BLaER1 (cell line): ENCODE results near the gene HNRNPL.
"Not testable (repeated sequence)": the region's sequence is repeated elsewhere in the genome, so short reads cannot be mapped to it uniquely, and the experiment has no call there.

Source experiments
- H3K27ac ChIP-seq: shearing (Covaris generic); formaldehyde crosslinking; 2 replicates; pipeline ENCODE4 v1.8.1; 2022
- H3K27me3 ChIP-seq: shearing (Covaris generic); formaldehyde crosslinking; 2 replicates; pipeline ENCODE4 v1.8.1; 2022
- H3K36me3 ChIP-seq: shearing (Covaris generic); formaldehyde crosslinking; 2 replicates; pipeline ENCODE4 v1.8.1; 2022
- H3K4me1 ChIP-seq: shearing (Covaris generic); formaldehyde crosslinking; 2 replicates; pipeline ENCODE4 v1.8.1; 2022
- H3K4me2 ChIP-seq: shearing (Covaris generic); formaldehyde crosslinking; 2 replicates; pipeline ENCODE4 v1.8.1; 2022
- H3K4me3 ChIP-seq: shearing (Covaris generic); formaldehyde crosslinking; 2 replicates; pipeline ENCODE4 v1.8.1; 2022
- H3K9ac ChIP-seq: shearing (Covaris generic); formaldehyde crosslinking; 2 replicates; pipeline ENCODE4 v1.8.1; 2022
- H3K9me3 ChIP-seq: shearing (Covaris generic); formaldehyde crosslinking; 2 replicates; pipeline ENCODE4 v1.8.1; 2022
- H4K20me1 ChIP-seq: shearing (Covaris generic); formaldehyde crosslinking; 2 replicates; pipeline ENCODE4 v1.8.1; 2022
- Cebpa-rat ChIP-seq: shearing (Covaris generic); IDR thresholded peaks from 2 replicates; pipeline ENCODE4 v1.8.1; 2022

HNRNPL gene

DNA sequence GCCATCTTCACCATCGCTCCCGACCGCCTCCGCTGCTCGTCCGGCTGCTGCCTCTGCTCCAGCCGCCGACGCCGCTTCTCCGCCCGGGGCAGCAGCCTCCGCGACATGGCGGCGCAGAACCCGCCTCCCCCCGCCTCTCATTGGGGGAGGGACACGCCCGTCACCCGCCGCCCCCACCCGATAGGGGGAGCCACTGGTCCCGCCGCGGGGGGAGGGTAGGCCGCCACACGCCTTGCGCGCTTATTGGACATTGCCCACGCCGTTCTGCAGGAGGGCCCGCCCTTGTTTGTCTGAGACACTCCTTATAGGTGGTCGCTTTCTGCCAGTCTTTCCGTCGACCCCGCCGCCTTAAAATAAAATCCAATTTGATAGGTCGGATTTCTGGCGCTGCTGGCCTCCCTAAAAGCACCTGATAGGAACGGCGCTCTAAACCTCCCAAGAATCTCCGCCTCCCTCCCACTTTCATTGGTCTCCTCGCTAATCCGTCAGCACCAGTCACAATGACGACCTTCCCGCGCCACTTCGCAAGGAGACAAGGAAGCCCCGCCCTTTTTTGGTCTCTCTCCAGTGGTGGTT, at the start of gene HNRNPL:
HNRNPL (minus strand) TSS at position 127 of the 576 bp plus-strand sequence; CDS start at position 107, 20 bp downstream.
- H3K4me2 ChIP-seq, result peak within 1 kb of the TSS; percentile 99

DNA sequence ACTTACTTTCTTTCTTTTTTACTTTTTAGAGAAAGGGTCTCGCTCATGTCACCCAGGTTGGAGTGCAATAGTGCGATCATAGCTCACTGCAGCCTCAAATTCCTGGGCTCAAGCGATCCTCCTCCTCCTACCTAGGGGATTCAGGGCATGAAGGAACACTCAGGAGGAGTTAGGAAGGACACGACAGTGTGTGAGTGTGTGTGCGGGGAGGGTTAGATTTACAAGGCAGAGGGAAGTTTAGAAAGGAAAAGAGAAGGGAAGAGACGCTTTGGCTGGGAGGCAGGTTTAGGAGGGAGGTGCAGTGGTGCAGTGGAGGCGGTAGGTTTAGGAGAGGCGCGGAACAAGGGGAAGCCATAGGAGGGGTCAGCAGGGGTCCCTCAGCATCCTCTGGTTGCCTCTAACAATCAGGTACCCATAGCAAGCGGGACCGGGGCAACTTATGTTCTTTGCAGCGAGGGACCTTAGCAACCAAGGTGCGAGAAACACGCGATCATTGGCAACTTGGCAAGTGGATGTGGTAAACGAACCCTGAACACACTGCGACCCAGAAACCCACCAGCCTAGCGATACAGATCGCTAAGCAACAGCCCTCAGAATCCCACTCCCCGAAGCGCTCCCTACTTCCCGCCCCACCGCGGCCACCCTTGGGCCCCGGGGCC, 49.1 kb upstream of the HNRNPL start:
- Histone ChIP-seq H4K20me1 (no peaks in the 10 kb centered on the region), H3K27ac (peak overlapping the region; percentile 78), H3K27me3 (no peaks in the 10 kb centered on the region), H3K9ac (peak overlapping the region; percentile 86), H3K36me3 (peaks cover 4% of the 10 kb centered on the region; the same call in 1 of the 2 replicates), H3K4me2 (peak overlapping the region; percentile 97), H3K4me1 (peaks cover 66% of the 10 kb centered on the region), H3K9me3 (peaks cover 3% of the 10 kb centered on the region; the same call in 1 of the 2 replicates), H3K4me3 (peak overlapping the region; percentile 87)
- no peak for TF ChIP-seq Cebpa-rat

More for the DNA sequence above, at the start of gene HNRNPL:
- TF ChIP-seq Cebpa-rat, result no peak
- peaks cover 39% of the 10 kb centered on the region for H3K36me3 ChIP-seq
- peak within 1 kb of the TSS; percentile 95 for H3K4me3 ChIP-seq
- peaks cover 43% of the 10 kb centered on the region for H4K20me1 ChIP-seq
- no peaks in the 10 kb centered on the region for H3K9me3 ChIP-seq
- peak within 1 kb of the TSS; percentile 100 for H3K27ac ChIP-seq
- peak within 1 kb of the TSS; percentile 100 for H3K9ac ChIP-seq
- no peaks in the 10 kb centered on the region for H3K27me3 ChIP-seq
- H3K4me1 ChIP-seq, result peaks cover 66% of the 10 kb centered on the region

DNA sequence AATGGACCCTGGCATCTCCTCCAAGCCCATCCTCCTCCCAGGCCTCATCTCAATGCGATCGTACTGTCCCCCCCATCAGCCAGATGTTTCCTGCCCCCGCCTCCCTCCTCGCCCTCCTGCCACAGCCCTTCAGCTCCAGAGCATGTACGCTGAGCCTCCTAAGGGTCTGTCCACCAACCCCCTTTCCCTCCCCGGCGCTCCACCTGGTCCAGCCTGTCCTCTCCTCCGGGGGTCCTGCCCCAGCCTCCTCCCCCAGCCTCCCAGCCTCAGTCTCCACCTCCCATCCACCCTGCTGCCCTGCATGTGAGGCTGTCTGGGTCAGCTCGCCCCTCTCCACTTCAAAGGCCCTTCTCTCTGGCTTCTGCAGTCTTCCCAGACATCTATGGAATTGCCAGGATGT, 45.2 kb upstream of the HNRNPL start:
- H3K9me3 ChIP-seq, result no peaks in the 10 kb centered on the region
- peak overlapping the region; percentile 97 for H3K4me2 ChIP-seq
- peak overlapping the region; percentile 50; the same call in 1 of the 2 replicates for H3K4me3 ChIP-seq
- H3K36me3 ChIP-seq, result peaks cover 34% of the 10 kb centered on the region
- peak overlapping the region; percentile 69 for H3K9ac ChIP-seq
- no peak for TF ChIP-seq Cebpa-rat
- H3K4me1 ChIP-seq, result peaks cover 66% of the 10 kb centered on the region
- H3K27me3 ChIP-seq, result no peaks in the 10 kb centered on the region
- no peaks in the 10 kb centered on the region for H4K20me1 ChIP-seq
- peak overlapping the region; percentile 84 for H3K27ac ChIP-seq

DNA sequence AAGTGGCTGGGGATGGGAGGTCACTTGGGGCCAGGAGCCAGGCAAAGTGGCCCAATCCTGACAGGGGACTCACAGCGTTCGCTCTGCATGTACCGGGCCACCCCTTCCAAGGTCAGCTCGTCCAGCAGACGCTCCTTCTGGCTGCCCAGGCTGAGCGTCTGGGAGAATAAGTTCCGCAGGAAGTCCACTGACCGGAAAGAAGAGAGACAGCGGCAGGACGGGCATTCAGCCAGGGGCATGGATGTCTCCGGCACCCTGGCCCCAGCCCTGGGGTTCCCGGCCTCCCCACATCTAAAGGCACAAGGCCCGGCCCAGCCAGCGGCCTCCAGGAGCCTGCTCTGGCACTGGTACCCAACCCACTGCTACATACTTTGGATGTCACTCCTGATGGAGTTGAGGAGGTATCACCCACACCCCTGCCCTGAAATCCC, 43.6 kb upstream of the HNRNPL start:
- no peaks in the 10 kb centered on the region for H3K9me3 ChIP-seq
- H3K4me3 ChIP-seq, result no peak overlapping the region
- peak overlapping the region; percentile 84 for H3K27ac ChIP-seq
- H4K20me1 ChIP-seq, result no peaks in the 10 kb centered on the region
- peak overlapping the region; percentile 97 for H3K4me2 ChIP-seq
- peaks cover 69% of the 10 kb centered on the region for H3K4me1 ChIP-seq
- no peaks in the 10 kb centered on the region for H3K27me3 ChIP-seq
- no peak for TF ChIP-seq Cebpa-rat
- H3K9ac ChIP-seq, result peak overlapping the region; percentile 69; the same call in 1 of the 2 replicates
- peaks cover 50% of the 10 kb centered on the region for H3K36me3 ChIP-seq

DNA sequence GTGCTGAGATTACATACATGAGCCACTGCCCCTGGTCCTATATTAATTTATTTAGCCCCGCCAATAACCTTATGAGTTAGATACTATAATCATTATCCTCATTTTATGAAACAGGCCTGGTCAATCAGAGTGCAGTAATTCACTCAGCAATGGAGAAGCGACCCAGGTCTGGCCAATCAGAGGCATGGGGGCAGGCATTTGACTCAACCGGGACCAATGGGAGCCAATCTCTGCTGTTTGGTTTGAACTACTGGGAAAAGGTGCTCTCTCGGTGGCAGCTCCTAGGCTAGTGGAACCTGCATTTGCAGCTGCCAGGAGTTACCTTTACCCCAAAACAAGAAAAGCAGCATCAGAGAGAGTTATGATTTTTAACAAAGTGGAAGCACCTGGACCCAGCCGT, 43.1 kb upstream of the HNRNPL start:
- no peak overlapping the region for H3K4me3 ChIP-seq

DNA sequence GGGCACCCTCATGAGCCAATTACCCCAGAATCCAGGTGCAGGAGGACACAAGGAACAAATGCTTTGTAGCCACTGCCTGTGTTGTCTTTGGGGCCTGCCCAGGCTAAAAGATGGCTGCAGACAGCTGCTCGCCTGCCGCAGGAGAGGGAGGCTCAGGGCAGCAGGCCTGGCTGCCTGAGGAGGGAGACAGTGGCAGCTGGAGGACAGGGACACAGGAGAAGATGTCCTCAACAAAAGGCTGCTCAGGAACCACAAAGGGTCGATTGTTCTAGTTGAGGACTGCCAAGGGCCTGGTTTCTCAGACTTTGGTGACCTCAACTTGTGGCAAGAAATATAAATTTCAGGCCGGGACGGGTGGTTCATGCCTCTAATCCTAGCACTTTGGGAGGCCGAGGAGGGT, 42.0 kb upstream of the HNRNPL start:
- Histone ChIP-seq H3K9ac (no peak overlapping the region), H3K4me1 (peaks cover 59% of the 10 kb centered on the region), H4K20me1 (no peaks in the 10 kb centered on the region), H3K36me3 (peaks cover 63% of the 10 kb centered on the region), H3K4me2 (no peak overlapping the region), H3K4me3 (no peak overlapping the region), H3K9me3 (no peaks in the 10 kb centered on the region), H3K27ac (no peak overlapping the region), H3K27me3 (no peaks in the 10 kb centered on the region)
- no peak for TF ChIP-seq Cebpa-rat

More for the DNA sequence above, 43.1 kb upstream of the HNRNPL start:
- Histone ChIP-seq H3K9ac (peak overlapping the region; percentile 69; the same call in 1 of the 2 replicates), H3K36me3 (peaks cover 54% of the 10 kb centered on the region), H3K9me3 (no peaks in the 10 kb centered on the region), H3K27me3 (no peaks in the 10 kb centered on the region), H4K20me1 (no peaks in the 10 kb centered on the region), H3K27ac (peak overlapping the region; percentile 84), H3K4me1 (peaks cover 69% of the 10 kb centered on the region), H3K4me2 (peak overlapping the region; percentile 97)
- no peak for TF ChIP-seq Cebpa-rat

DNA sequence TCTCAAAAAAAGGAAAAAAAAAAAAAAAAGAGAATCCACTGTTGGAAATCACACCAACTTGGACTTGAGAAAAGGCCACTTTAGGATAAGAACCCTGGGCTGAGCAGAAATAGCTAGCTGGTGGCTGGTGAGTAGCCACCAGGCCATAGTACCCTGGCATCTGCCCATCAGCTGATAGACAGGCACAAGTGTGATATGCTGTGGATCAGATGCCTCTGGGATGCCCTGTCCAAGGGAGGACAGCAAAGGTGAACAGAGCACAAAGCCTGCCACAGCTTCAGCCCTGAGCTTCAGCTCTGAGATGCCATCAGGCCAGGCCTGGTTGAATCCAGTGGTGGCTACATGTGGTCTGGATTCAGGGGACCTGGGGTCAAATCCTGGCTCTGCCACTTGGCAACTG, 40.9 kb upstream of the HNRNPL start:
- H3K4me2 ChIP-seq, result no peak overlapping the region
- H4K20me1 ChIP-seq, result no peaks in the 10 kb centered on the region
- peaks cover 49% of the 10 kb centered on the region for H3K4me1 ChIP-seq
- H3K27ac ChIP-seq, result no peak overlapping the region
- H3K9ac ChIP-seq, result no peak overlapping the region
- no peak overlapping the region for H3K4me3 ChIP-seq
- H3K27me3 ChIP-seq, result no peaks in the 10 kb centered on the region
- no peak for TF ChIP-seq Cebpa-rat
- H3K36me3 ChIP-seq, result peaks cover 64% of the 10 kb centered on the region
- H3K9me3 ChIP-seq, result no peaks in the 10 kb centered on the region

DNA sequence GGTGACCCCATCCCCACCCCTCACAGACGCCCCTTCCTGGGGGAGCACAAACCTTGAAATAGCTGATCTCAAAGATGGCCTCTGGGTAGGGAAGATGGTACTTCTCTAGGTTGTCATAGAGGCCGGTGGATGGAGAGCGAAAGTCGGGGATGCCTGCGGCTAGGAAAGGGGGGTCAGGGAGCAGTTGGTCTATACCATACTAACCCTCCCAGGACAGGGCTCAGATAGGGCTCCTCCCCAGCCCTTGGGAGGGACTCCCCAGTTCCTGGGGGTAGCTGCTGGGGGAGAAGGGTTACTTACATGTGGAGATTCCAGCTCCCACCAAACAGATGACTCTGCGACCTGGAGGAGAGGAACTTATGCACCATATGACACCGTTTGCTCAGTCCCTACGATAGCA, 40.0 kb upstream of the HNRNPL start:
- Histone ChIP-seq H3K4me3 (no peak overlapping the region), H3K9ac (no peak overlapping the region; the same call in 1 of the 2 replicates), H3K4me1 (peaks cover 40% of the 10 kb centered on the region), H3K9me3 (no peaks in the 10 kb centered on the region), H4K20me1 (no peaks in the 10 kb centered on the region), H3K4me2 (no peak overlapping the region), H3K36me3 (peaks cover 64% of the 10 kb centered on the region), H3K27ac (no peak overlapping the region), H3K27me3 (no peaks in the 10 kb centered on the region)
- TF ChIP-seq Cebpa-rat, result no peak

DNA sequence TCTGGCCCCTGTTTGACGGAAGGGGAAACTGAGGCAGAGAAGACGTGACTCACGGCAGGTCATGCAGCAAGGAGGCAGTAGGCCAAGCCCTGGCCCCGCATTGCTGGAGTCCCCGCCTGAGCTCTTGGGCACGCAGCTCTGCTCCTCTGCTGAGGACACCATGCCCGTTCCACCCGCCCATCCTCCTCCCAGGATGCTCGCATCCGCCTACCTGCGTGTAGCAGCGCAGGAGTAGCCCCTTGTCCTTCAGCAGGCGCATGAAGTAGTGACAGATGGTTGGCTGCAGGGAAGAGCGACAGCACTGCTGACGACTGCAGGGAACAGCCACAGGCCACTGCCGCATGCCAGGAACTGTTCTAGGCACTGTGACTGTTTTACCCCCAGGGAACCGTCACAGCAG, 39.1 kb upstream of the HNRNPL start:
- peaks cover 34% of the 10 kb centered on the region for H3K4me1 ChIP-seq
- H3K27ac ChIP-seq, result 0 out of 2 replicates have a peak overlapping the region, but pooled peaks have one; percentile 32
- no peak overlapping the region for H3K9ac ChIP-seq
- peak overlapping the region; percentile 35; the same call in 1 of the 2 replicates for H3K4me2 ChIP-seq
- no peaks in the 10 kb centered on the region for H3K27me3 ChIP-seq
- peaks cover 64% of the 10 kb centered on the region for H3K36me3 ChIP-seq
- H4K20me1 ChIP-seq, result no peaks in the 10 kb centered on the region
- H3K9me3 ChIP-seq, result no peaks in the 10 kb centered on the region
- H3K4me3 ChIP-seq, result no peak overlapping the region
- TF ChIP-seq Cebpa-rat, result no peak

DNA sequence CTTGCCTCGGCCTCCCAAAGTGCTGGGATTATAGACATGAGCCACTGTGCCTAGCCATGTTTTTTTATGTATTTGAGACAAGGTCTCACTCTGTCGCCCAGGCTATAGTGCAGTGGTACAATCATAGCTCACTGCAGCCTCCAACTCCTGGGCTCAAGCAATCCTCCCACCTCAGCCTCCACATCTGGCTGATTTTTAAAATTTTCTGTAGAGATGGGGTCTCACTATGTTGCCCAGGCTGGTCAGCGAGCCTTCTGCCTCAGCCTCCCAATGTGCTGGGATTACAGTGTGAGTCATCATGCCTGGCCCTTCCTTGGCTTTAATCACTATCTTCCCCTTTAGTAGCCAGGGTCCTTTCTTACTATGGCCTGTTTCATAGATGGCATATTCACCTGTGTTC, 34.9 kb upstream of the HNRNPL start:
- H4K20me1 ChIP-seq, H3K9me3 ChIP-seq, H3K4me3 ChIP-seq, H3K9ac ChIP-seq, H3K4me2 ChIP-seq, H3K27me3 ChIP-seq, H3K27ac ChIP-seq: not testable (repeated sequence)
- H3K4me1 ChIP-seq, result peaks cover 62% of the 10 kb centered on the region
- H3K36me3 ChIP-seq, result peaks cover 48% of the 10 kb centered on the region
